ENCODE results near the gene GTF2B.
"Not testable (repeated sequence)": the region's sequence is repeated elsewhere in the genome, so short reads cannot be mapped to it uniquely, and the experiment has no call there.

Gene GTF2B

GRCh38 chr1:88891318-88891950 is at the start of gene GTF2B:
Gene GTF2B (minus strand): TSS chr1:88891567. CDS start chr1:88891499, 68 bp downstream.
- TF ChIP-seq CTCF (conservative IDR thresholded peaks at IDR 0.05; ENCODE audit: low read depth, low read length): no peak
- peak within 1 kb of the TSS; percentile 95 for H3K4me3 ChIP-seq (ENCODE audit: low read length)
- peak; percentile 73 for DNase-seq (ENCODE audit: low read depth)

GRCh38 chr1:88938528-88938927 is 47.2 kb upstream of the GTF2B start:
- DNase-seq (ENCODE audit: low read depth); H3K4me3 ChIP-seq (ENCODE audit: low read length): not testable (repeated sequence)

- no peak for DNase-seq (ENCODE audit: low read depth)
- no peak overlapping the region for H3K4me3 ChIP-seq (ENCODE audit: low read length)
- no peak for TF ChIP-seq CTCF (conservative IDR thresholded peaks at IDR 0.05; ENCODE audit: low read depth, low read length)
Observed at GRCh38 chr1:88936760-88937342, 45.5 kb upstream of the GTF2B start.

GRCh38 chr1:88936223-88936523 is 44.8 kb upstream of the GTF2B start:
- H3K4me3 ChIP-seq (ENCODE audit: low read length): no peak overlapping the region
- no peak for TF ChIP-seq CTCF (conservative IDR thresholded peaks at IDR 0.05; ENCODE audit: low read depth, low read length)
- no peak for DNase-seq (ENCODE audit: low read depth)

GRCh38 chr1:88935522-88936222 is 44.3 kb upstream of the GTF2B start:
- peak; percentile 58 for TF ChIP-seq CTCF (conservative IDR thresholded peaks at IDR 0.05; ENCODE audit: low read depth, low read length)
- no peak for DNase-seq (ENCODE audit: low read depth)
- H3K4me3 ChIP-seq (ENCODE audit: low read length): no peak overlapping the region

- not testable (repeated sequence) for H3K4me3 ChIP-seq (ENCODE audit: low read length); DNase-seq (ENCODE audit: low read depth)
Observed at GRCh38 chr1:88930176-88930575, 38.8 kb upstream of the GTF2B start.

GRCh38 chr1:88923224-88923623 is 31.9 kb upstream of the GTF2B start:
- H3K4me3 ChIP-seq (ENCODE audit: low read length): no peak overlapping the region
- TF ChIP-seq CTCF (conservative IDR thresholded peaks at IDR 0.05; ENCODE audit: low read depth, low read length): no peak
- DNase-seq (ENCODE audit: low read depth): no peak

- DNase-seq (ENCODE audit: low read depth): no peak
- no peak for TF ChIP-seq CTCF (conservative IDR thresholded peaks at IDR 0.05; ENCODE audit: low read depth, low read length)
- no peak overlapping the region for H3K4me3 ChIP-seq (ENCODE audit: low read length)
Observed at GRCh38 chr1:88922214-88922613, 30.8 kb upstream of the GTF2B start.

Measured in retinal pigment epithelial cell (primary cell).